ENCODE measurements around the gene MCM3.

- TF ChIP-seq EZH2 (IDR thresholded peaks at IDR 0.05; ENCODE audit: borderline replicate concordance, insufficient read depth, low read length, poor library complexity, severe bottlenecking), result no peak
- no peak for TF ChIP-seq CTCF (IDR thresholded peaks at IDR 0.05; ENCODE audit: poor library complexity, severe bottlenecking)
- no peak for TF ChIP-seq POLR2AphosphoS5 (IDR thresholded peaks at IDR 0.05)
- TF ChIP-seq RAD21 (conservative IDR thresholded peaks at IDR 0.05), result no peak
- TF ChIP-seq, protein P1, sequence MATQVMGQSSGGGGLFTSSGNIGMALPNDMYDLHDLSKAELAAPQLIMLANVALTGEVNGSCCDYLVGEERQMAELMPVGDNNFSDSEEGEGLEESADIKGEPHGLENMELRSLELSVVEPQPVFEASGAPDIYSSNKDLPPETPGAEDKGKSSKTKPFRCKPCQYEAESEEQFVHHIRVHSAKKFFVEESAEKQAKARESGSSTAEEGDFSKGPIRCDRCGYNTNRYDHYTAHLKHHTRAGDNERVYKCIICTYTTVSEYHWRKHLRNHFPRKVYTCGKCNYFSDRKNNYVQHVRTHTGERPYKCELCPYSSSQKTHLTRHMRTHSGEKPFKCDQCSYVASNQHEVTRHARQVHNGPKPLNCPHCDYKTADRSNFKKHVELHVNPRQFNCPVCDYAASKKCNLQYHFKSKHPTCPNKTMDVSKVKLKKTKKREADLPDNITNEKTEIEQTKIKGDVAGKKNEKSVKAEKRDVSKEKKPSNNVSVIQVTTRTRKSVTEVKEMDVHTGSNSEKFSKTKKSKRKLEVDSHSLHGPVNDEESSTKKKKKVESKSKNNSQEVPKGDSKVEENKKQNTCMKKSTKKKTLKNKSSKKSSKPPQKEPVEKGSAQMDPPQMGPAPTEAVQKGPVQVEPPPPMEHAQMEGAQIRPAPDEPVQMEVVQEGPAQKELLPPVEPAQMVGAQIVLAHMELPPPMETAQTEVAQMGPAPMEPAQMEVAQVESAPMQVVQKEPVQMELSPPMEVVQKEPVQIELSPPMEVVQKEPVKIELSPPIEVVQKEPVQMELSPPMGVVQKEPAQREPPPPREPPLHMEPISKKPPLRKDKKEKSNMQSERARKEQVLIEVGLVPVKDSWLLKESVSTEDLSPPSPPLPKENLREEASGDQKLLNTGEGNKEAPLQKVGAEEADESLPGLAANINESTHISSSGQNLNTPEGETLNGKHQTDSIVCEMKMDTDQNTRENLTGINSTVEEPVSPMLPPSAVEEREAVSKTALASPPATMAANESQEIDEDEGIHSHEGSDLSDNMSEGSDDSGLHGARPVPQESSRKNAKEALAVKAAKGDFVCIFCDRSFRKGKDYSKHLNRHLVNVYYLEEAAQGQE (IDR thresholded peaks at IDR 0.05; ENCODE audit: borderline replicate concordance), result no peak
- no peak for TF ChIP-seq SMC3 (conservative IDR thresholded peaks at IDR 0.05; ENCODE audit: poor library complexity)
- no peak for TF ChIP-seq EP300 (conservative IDR thresholded peaks at IDR 0.05; ENCODE audit: poor library complexity, severe bottlenecking)
- TF ChIP-seq MXI1 (conservative IDR thresholded peaks at IDR 0.05; ENCODE audit: poor library complexity, severe bottlenecking), result no peak
Observed at GRCh38 chr6:52216932-52217575, 67.5 kb downstream of the MCM3 start.
